BE2C (cell line): Measurements from ENCODE around the gene APBB2.

Experiments used
- DNase-seq: peaks from one replicate; pipeline ENCODE4 v3.0.0-alpha.2; 2020
- H3K27me3 ChIP-seq: fragments of 250-450 bp; sonication (Bioruptor Pico); 2 replicates; pipeline ENCODE4 v1.5.1; 2020; ENCODE audit warnings: mild to moderate bottlenecking
- H3K36me3 ChIP-seq: fragments of 250-450 bp; sonication (Bioruptor Pico); 2 replicates; pipeline ENCODE4 v1.5.1; 2020; ENCODE audit warnings: mild to moderate bottlenecking
- H3K4me1 ChIP-seq: fragments of 250-450 bp; sonication (Bioruptor Pico); 2 replicates; pipeline ENCODE4 v1.5.1; 2020
- H3K4me3 ChIP-seq: 2 replicates; pipeline ENCODE4 v1.5.1; 2011; ENCODE audit warnings: low read depth, low read length
- H3K9me3 ChIP-seq: fragments of 250-450 bp; sonication (Bioruptor Pico); 2 replicates; pipeline ENCODE4 v1.5.1; 2020
- CTCF ChIP-seq: IDR thresholded peaks from 2 replicates; pipeline ENCODE4 v1.5.1; 2012; ENCODE audit warnings: mild to moderate bottlenecking, low read depth, low read length

Gene APBB2

GRCh38 chr4:40890764-40891163 is 323.6 kb downstream of the APBB2 start:
- DNase-seq, result no peak
- no peak for TF ChIP-seq CTCF
- Histone ChIP-seq H3K4me3 (no peak overlapping the region), H3K4me1 (peaks cover 6% of the 10 kb centered on the region; the same call in 1 of the 2 replicates), H3K36me3 (no peaks in the 10 kb centered on the region), H3K27me3 (no peaks in the 10 kb centered on the region), H3K9me3 (no peaks in the 10 kb centered on the region)

- DNase-seq, result no peak
- Histone ChIP-seq H3K27me3 (no peaks in the 10 kb centered on the region), H3K4me3 (no peak overlapping the region), H3K4me1 (peaks cover 6% of the 10 kb centered on the region; the same call in 1 of the 2 replicates), H3K36me3 (no peaks in the 10 kb centered on the region), H3K9me3 (no peaks in the 10 kb centered on the region)
- TF ChIP-seq CTCF, result no peak
Measured at GRCh38 chr4:40890199-40890598, 324.1 kb downstream of the APBB2 start.

- peaks cover 6% of the 10 kb centered on the region; the same call in 1 of the 2 replicates for H3K4me1 ChIP-seq
- no peaks in the 10 kb centered on the region for H3K9me3 ChIP-seq
- DNase-seq, result no peak
- no peak for TF ChIP-seq CTCF
- H3K4me3 ChIP-seq, result no peak overlapping the region
- H3K27me3 ChIP-seq, result no peaks in the 10 kb centered on the region
- H3K36me3 ChIP-seq, result no peaks in the 10 kb centered on the region
Measured at GRCh38 chr4:40888933-40889332, 325.4 kb downstream of the APBB2 start.

- H3K4me1 ChIP-seq, result peaks cover 6% of the 10 kb centered on the region; the same call in 1 of the 2 replicates
- H3K9me3 ChIP-seq, result no peaks in the 10 kb centered on the region
- no peaks in the 10 kb centered on the region for H3K36me3 ChIP-seq
- H3K4me3 ChIP-seq, result no peak overlapping the region
- DNase-seq, result no peak
- no peaks in the 10 kb centered on the region for H3K27me3 ChIP-seq
- TF ChIP-seq CTCF, result no peak
Measured at GRCh38 chr4:40887764-40888131, 326.6 kb downstream of the APBB2 start.

GRCh38 chr4:40886931-40887763 is 327.2 kb downstream of the APBB2 start:
- H3K4me3 ChIP-seq, result no peak overlapping the region
- TF ChIP-seq CTCF, result no peak

GRCh38 chr4:40881851-40882250 is 332.5 kb downstream of the APBB2 start:
- DNase-seq, result no peak
- H3K4me3 ChIP-seq, result no peak overlapping the region

More at GRCh38 chr4:40886931-40887763, 327.2 kb downstream of the APBB2 start:
- Histone ChIP-seq H3K27me3 (no peaks in the 10 kb centered on the region), H3K4me1 (peaks cover 6% of the 10 kb centered on the region; the same call in 1 of the 2 replicates), H3K9me3 (no peaks in the 10 kb centered on the region), H3K36me3 (no peaks in the 10 kb centered on the region)
- DNase-seq, result no peak

More at GRCh38 chr4:40881851-40882250, 332.5 kb downstream of the APBB2 start:
- H3K9me3 ChIP-seq, result no peaks in the 10 kb centered on the region
- H3K4me1 ChIP-seq, result no peaks in the 10 kb centered on the region
- H3K27me3 ChIP-seq, result no peaks in the 10 kb centered on the region
- no peak for TF ChIP-seq CTCF
- H3K36me3 ChIP-seq, result no peaks in the 10 kb centered on the region
